GM19043 (cell line): Measurements from ENCODE around the gene TUSC1.
"Not testable (repeated sequence)": the region's sequence is repeated elsewhere in the genome, so short reads cannot be mapped to it uniquely, and the experiment has no call there.

Experiments used
- ATAC-seq: cut with Tn5 transposase; IDR thresholded peaks from one replicate; pipeline ENCODE4 v1.9.1; 2021; ENCODE audit warnings: low read depth; ENCODE audit not compliant: unreplicated experiment

The TUSC1 gene

GRCh38 chr9:25678147-25678666, at the start of gene TUSC1:
TSS of gene TUSC1 (minus strand) at chr9:25678444. CDS start at chr9:25678312, 132 bp downstream.
- no peak for ATAC-seq

GRCh38 chr9:25726871-25727410, 48.7 kb upstream of the TUSC1 start:
- no peak for ATAC-seq

- no peak for ATAC-seq
Measured at GRCh38 chr9:25724424-25724823, 46.2 kb upstream of the TUSC1 start.

- no peak for ATAC-seq
Measured at GRCh38 chr9:25716220-25716872, 38.1 kb upstream of the TUSC1 start.

- no peak for ATAC-seq
Measured at GRCh38 chr9:25709941-25710340, 31.7 kb upstream of the TUSC1 start.

- no peak for ATAC-seq
Measured at GRCh38 chr9:25704800-25705199, 26.6 kb upstream of the TUSC1 start.

- no peak for ATAC-seq
Measured at GRCh38 chr9:25703701-25704357, 25.6 kb upstream of the TUSC1 start.

GRCh38 chr9:25702536-25702935, 24.3 kb upstream of the TUSC1 start:
- no peak for ATAC-seq

GRCh38 chr9:25700899-25701298, 22.7 kb upstream of the TUSC1 start:
- ATAC-seq = not testable (repeated sequence)

GRCh38 chr9:25700430-25700829, 22.2 kb upstream of the TUSC1 start:
- no peak for ATAC-seq

- ATAC-seq = no peak
Measured at GRCh38 chr9:25691786-25692185, 13.5 kb upstream of the TUSC1 start.

GRCh38 chr9:25684321-25684720, 6.1 kb upstream of the TUSC1 start:
- ATAC-seq = no peak

GRCh38 chr9:25681266-25681665, 3.0 kb upstream of the TUSC1 start:
- ATAC-seq = no peak

- no peak for ATAC-seq
Measured at GRCh38 chr9:25678846-25679360, 659 bp upstream of the TUSC1 start.

- no peak for ATAC-seq
Measured at GRCh38 chr9:25677301-25678146, 720 bp downstream of the TUSC1 start.

- ATAC-seq = not testable (repeated sequence)
Measured at GRCh38 chr9:25675858-25676257, 2.4 kb downstream of the TUSC1 start.

GRCh38 chr9:25658571-25658970, 19.7 kb downstream of the TUSC1 start:
- ATAC-seq = no peak

- ATAC-seq = no peak
Measured at GRCh38 chr9:25654417-25654816, 23.8 kb downstream of the TUSC1 start.

GRCh38 chr9:25648116-25648515, 30.1 kb downstream of the TUSC1 start:
- no peak for ATAC-seq

GRCh38 chr9:25636026-25636425, 42.2 kb downstream of the TUSC1 start:
- ATAC-seq = no peak

GRCh38 chr9:25629231-25629630, 49.0 kb downstream of the TUSC1 start:
- no peak for ATAC-seq
